Mucosa of rectum (tissue), 2 donors: ENCODE measurements around the gene IFRD1.

Experiments
- H3K27ac ChIP-seq, 2 donors: one replicate each; pipeline ENCODE4 v1.7.0; 2013; ENCODE audit warnings: inconsistent platforms in 2 of 2, low read depth in 2 of 2, low read length in 2 of 2
- H3K27me3 ChIP-seq, 2 donors: one replicate each; pipeline ENCODE4 v1.7.0; 2013; ENCODE audit warnings: low read length in 2 of 2; ENCODE audit not compliant: control insufficient read depth in 2 of 2, insufficient read depth in 2 of 2
- H3K36me3 ChIP-seq, 2 donors: one replicate each; pipeline ENCODE4 v1.7.0; 2013; ENCODE audit warnings: low read length in 2 of 2; ENCODE audit not compliant: control insufficient read depth in 2 of 2, insufficient read depth in 2 of 2
- H3K4me1 ChIP-seq, 2 donors: one replicate each; pipeline ENCODE4 v1.7.0; 2013; ENCODE audit warnings: low read length in 2 of 2, mild to moderate bottlenecking in 1 of 2; ENCODE audit not compliant: control insufficient read depth in 2 of 2, insufficient read depth in 2 of 2
- H3K4me3 ChIP-seq, 2 donors: one replicate each; pipeline ENCODE4 v1.7.0; 2013; ENCODE audit warnings: low read length in 2 of 2
- H3K9ac ChIP-seq, 2 donors: one replicate each; pipeline ENCODE4 v1.7.0; 2013; ENCODE audit warnings: low read length in 2 of 2, low read depth in 1 of 2, mild to moderate bottlenecking in 1 of 2
- H3K9me3 ChIP-seq, 2 donors: one replicate each; pipeline ENCODE4 v1.7.0; 2013; ENCODE audit warnings: low read length in 2 of 2; ENCODE audit not compliant: control insufficient read depth in 2 of 2
- donor health status: healthy.
- donor health status: Normal muscosa, but diverticular disease.

Gene IFRD1, protein sequence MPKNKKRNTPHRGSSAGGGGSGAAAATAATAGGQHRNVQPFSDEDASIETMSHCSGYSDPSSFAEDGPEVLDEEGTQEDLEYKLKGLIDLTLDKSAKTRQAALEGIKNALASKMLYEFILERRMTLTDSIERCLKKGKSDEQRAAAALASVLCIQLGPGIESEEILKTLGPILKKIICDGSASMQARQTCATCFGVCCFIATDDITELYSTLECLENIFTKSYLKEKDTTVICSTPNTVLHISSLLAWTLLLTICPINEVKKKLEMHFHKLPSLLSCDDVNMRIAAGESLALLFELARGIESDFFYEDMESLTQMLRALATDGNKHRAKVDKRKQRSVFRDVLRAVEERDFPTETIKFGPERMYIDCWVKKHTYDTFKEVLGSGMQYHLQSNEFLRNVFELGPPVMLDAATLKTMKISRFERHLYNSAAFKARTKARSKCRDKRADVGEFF

GRCh38 chr7:112449902-112450806, at the start of gene IFRD1:
Gene IFRD1, plus strand, starts transcription at chr7:112450460. Its CDS starts 229 bp downstream, at chr7:112450689.
- H3K9ac ChIP-seq = peak within 1 kb of the TSS; percentile 97 to 99
- H3K4me3 ChIP-seq = peak within 1 kb of the TSS; percentile 91 to 97
- no peaks in the 10 kb centered on the region for H3K27me3 ChIP-seq
- peaks cover 17 to 44% of the 10 kb centered on the region in 2 donors for H3K4me1 ChIP-seq
- H3K27ac ChIP-seq = peak within 1 kb of the TSS; percentile 99 to 100
- no peaks in the 10 kb centered on the region for H3K9me3 ChIP-seq
- H3K36me3 ChIP-seq = no peaks in the 10 kb centered on the region

- no peaks in the 10 kb centered on the region for H3K36me3 ChIP-seq
- H3K4me1 ChIP-seq = no peaks in the 10 kb centered on the region
- no peaks in the 10 kb centered on the region for H3K9me3 ChIP-seq
- no peak overlapping the region for H3K9ac ChIP-seq
- no peak overlapping the region for H3K4me3 ChIP-seq
- H3K27me3 ChIP-seq = no peaks in the 10 kb centered on the region
- H3K27ac ChIP-seq = no peak overlapping the region
Observed at GRCh38 chr7:112404321-112404720, 45.9 kb upstream of the IFRD1 start.

DNA sequence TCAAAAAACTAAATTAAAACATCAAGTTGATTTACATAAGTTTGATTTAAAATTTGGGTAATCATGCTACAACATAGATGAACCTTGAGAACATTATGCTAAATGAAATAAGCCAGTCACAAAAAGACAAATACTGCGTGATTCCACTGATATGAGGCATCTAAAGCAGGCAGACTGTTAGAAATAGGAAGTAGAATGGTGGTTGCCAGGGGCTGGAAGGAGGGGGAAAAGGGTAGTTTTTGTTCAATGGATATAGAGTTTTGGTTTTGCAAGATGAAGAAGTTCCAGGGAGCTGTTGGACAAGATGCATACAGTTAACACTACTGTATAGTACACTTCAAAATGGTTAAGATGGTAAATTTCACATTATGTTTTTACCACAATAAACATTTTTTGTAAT, 45.0 kb upstream of the IFRD1 start:
- Histone ChIP-seq H3K4me1 (no peaks in the 10 kb centered on the region), H3K4me3 (no peak overlapping the region), H3K27ac (no peak overlapping the region), H3K27me3 (no peaks in the 10 kb centered on the region), H3K9ac (no peak overlapping the region), H3K9me3 (no peaks in the 10 kb centered on the region), H3K36me3 (no peaks in the 10 kb centered on the region)

DNA sequence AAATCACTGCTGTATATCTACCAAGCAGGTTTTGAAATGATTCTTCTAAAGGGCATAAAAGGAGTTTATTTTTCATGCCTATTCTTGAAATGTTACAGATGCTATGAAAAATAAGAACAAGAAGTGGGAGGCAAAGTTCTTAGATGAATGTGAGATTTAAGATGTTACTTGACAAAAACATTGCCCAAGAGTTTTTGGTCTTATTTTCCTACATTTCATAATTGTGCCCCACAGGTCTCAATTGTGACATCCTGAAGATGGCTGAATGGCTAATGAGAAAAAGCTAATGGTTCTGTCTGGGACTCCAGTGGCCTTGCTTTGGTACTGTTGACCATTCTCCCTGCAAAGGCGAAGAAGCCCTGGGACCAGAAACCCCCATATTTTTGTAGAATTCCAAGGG, 43.0 kb upstream of the IFRD1 start:
- Histone ChIP-seq H3K4me3 (no peak overlapping the region), H3K36me3 (no peaks in the 10 kb centered on the region), H3K9me3 (no peaks in the 10 kb centered on the region), H3K27ac (no peak overlapping the region), H3K9ac (no peak overlapping the region), H3K4me1 (no peaks in the 10 kb centered on the region), H3K27me3 (no peaks in the 10 kb centered on the region)

- H3K9me3 ChIP-seq = no peaks in the 10 kb centered on the region
- H3K9ac ChIP-seq = no peak overlapping the region
- H3K4me3 ChIP-seq = no peak overlapping the region
- no peak overlapping the region for H3K27ac ChIP-seq
- no peaks in the 10 kb centered on the region for H3K4me1 ChIP-seq
- H3K36me3 ChIP-seq = no peaks in the 10 kb centered on the region
- no peaks in the 10 kb centered on the region for H3K27me3 ChIP-seq
Observed at GRCh38 chr7:112410092-112410491, 40.2 kb upstream of the IFRD1 start.

- no peaks in the 10 kb centered on the region for H3K27me3 ChIP-seq
- H3K4me3 ChIP-seq = no peak overlapping the region
- no peaks in the 10 kb centered on the region for H3K36me3 ChIP-seq
- no peak overlapping the region for H3K9ac ChIP-seq
- no peaks in the 10 kb centered on the region for H3K9me3 ChIP-seq
- no peak overlapping the region for H3K27ac ChIP-seq
- H3K4me1 ChIP-seq = no peaks in the 10 kb centered on the region
Observed at GRCh38 chr7:112411186-112411795, 39.0 kb upstream of the IFRD1 start.

DNA sequence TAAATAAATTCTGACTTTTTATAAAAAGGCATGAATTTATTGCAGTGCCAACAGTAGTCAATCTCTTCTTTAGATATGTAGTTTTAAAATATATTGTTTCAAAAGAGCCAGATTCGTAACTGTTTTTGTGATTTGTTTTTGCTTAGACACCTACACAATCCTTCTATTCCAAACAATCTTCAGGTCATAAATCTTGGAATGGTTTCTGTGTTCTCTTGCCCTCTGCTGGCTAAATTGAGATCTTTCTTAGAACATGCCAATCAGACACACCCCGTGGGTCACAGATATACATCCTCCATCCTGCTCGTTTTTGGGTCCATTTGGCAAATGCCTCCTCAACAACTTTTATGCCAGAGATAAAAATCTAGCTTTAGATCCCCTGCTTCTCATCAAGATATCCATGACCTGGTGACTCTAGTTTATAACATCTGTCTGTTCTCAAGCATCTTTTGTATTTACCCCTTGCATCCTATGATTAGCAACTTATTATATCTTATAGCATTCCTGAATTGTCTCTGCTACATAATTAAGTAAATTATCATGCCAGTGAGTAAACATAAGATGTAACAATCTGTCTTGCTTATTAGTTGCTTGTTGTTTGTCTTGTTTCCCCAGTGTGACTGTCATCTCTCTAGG, 35.3 kb upstream of the IFRD1 start:
- Histone ChIP-seq H3K9me3 (no peaks in the 10 kb centered on the region), H3K27me3 (no peaks in the 10 kb centered on the region), H3K27ac (no peak overlapping the region), H3K4me1 (no peaks in the 10 kb centered on the region), H3K36me3 (no peaks in the 10 kb centered on the region), H3K9ac (no peak overlapping the region), H3K4me3 (no peak overlapping the region)

DNA sequence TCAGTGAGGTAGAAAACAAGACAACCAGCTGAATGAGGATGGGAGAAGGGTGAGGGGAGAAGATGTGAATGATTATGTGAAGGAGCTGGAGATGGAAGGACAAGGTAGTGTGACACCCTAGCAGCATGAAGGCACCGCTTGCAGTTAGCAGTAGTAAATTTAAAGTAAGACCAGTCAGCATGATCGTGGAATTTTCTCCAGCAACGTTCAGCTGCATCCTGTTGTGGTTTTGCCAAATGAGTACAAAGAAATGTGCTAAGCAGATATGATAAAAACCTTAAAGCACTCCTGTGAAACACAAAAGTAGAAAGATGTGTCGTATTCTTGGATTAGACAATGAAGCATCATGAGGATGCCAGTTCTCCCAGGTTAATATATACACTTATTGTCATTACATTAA, 34.1 kb upstream of the IFRD1 start:
- Histone ChIP-seq H3K9ac (no peak overlapping the region), H3K27me3 (no peaks in the 10 kb centered on the region), H3K9me3 (no peaks in the 10 kb centered on the region), H3K4me1 (no peaks in the 10 kb centered on the region), H3K27ac (no peak overlapping the region), H3K36me3 (no peaks in the 10 kb centered on the region), H3K4me3 (no peak overlapping the region)

GRCh38 chr7:112419543-112420130, 30.6 kb upstream of the IFRD1 start:
- Histone ChIP-seq H3K4me1 (peaks cover 4 to 7% of the 10 kb centered on the region in 2 donors), H3K27me3 (no peaks in the 10 kb centered on the region), H3K9ac (no peak overlapping the region), H3K9me3 (no peaks in the 10 kb centered on the region), H3K36me3 (no peaks in the 10 kb centered on the region), H3K4me3 (no peak overlapping the region), H3K27ac (no peak overlapping the region)
